Measurements from ENCODE around the gene SCAMP5. TPM values are rescaled to one million over a fixed set of nuclear protein-coding genes. Genes with fewer than 3 reads are reported as not detected.

SCAMP5 gene
- total RNA-seq, 4 donors from 2014 or later: 11.3 to 24.8 (median 15.8) TPM; not detected in 1

GRCh38 chr15:75034615-75035014, 39.3 kb downstream of the SCAMP5 start:
- no peaks in the 10 kb centered on the region for H3K27me3 ChIP-seq
- no peak overlapping the region for H3K27ac ChIP-seq
- no peaks in the 10 kb centered on the region for H3K9me3 ChIP-seq
- WGBS, 2 donors (ENCODE audit: low coverage in 1 of 2): 88 to 97% methylated on average over 4 to 8 of the region's 8 CpGs
- H3K4me3 ChIP-seq: no peak overlapping the region
- peaks cover 6 to 39% (median 15%) of the 10 kb centered on the region in 4 donors for H3K4me1 ChIP-seq
- intact Hi-C loops (cut with DNase I; ENCODE audit: low total_unique reads): no loop called here
- in situ Hi-C loops (cut with MboI; ENCODE audit: low pct_ligation_motif_present in 1 of 4, low pct_unique_long_range_greater_than_20kb in 1 of 4, low sequenced_read_pairs in 3 of 4): loop anchor here in 2 of 4 donors (5.0 to 10.0 kb wide), 2 partner anchors 168 to 170 kb away; partner anchors contain the start of gene C15orf39 (in 2 of the 2)
- TF ChIP-seq POLR2A (IDR thresholded peaks at IDR 0.05): no peak
- H3K36me3 ChIP-seq: no peaks in the 10 kb centered on the region
- DNase-seq: no peak

GRCh38 chr15:75036212-75036616, 40.9 kb downstream of the SCAMP5 start:
- Histone ChIP-seq H3K36me3 (no peaks in the 10 kb centered on the region), H3K4me3 (no peak overlapping the region), H3K27ac (peak overlapping the region in 3 of 4 donors; percentile 17 to 36 (median 19)), H3K4me1 (peaks cover 0 to 30% (median 6%) of the 10 kb centered on the region in 4 donors), H3K27me3 (no peaks in the 10 kb centered on the region), H3K9me3 (no peaks in the 10 kb centered on the region)
- DNase-seq: peak; percentile 68
- intact Hi-C loops (cut with DNase I; ENCODE audit: low total_unique reads) (no loop called here), in situ Hi-C loops (cut with MboI; ENCODE audit: low pct_ligation_motif_present in 1 of 4, low pct_unique_long_range_greater_than_20kb in 1 of 4, low sequenced_read_pairs in 3 of 4) (loop anchor here in 1 of 4 donors (10.0 kb wide), 1 partner anchor 169 kb away; the partner anchor contains the start of gene C15orf39)
- no peak for TF ChIP-seq POLR2A (IDR thresholded peaks at IDR 0.05)
- peak in 1 of 3 donors; percentile 41 for TF ChIP-seq POLR2AphosphoS5 (IDR thresholded peaks at IDR 0.05)
- TF ChIP-seq CTCF (IDR thresholded peaks at IDR 0.05): no peak
- TF ChIP-seq EP300 (IDR thresholded peaks at IDR 0.05; ENCODE audit: low read depth): no peak
- WGBS, 2 donors (ENCODE audit: low coverage in 1 of 2): 49 to 70% methylated on average over 2 of the region's 2 CpGs

- 50 to 81% methylated on average over 3 to 6 of the region's 6 CpGs for WGBS, 2 donors (ENCODE audit: low coverage in 1 of 2)
- no peak for DNase-seq
- Histone ChIP-seq H3K27ac (no peak overlapping the region), H3K27me3 (no peaks in the 10 kb centered on the region), H3K4me3 (no peak overlapping the region), H3K9me3 (no peaks in the 10 kb centered on the region), H3K4me1 (peaks cover 2 to 28% (median 13%) of the 10 kb centered on the region in 4 donors), H3K36me3 (no peaks in the 10 kb centered on the region)
- intact Hi-C loops (cut with DNase I; ENCODE audit: low total_unique reads) (no loop called here), in situ Hi-C loops (cut with MboI; ENCODE audit: low pct_ligation_motif_present in 1 of 4, low pct_unique_long_range_greater_than_20kb in 1 of 4, low sequenced_read_pairs in 3 of 4) (loop anchor here in 1 of 4 donors (10.0 kb wide), 1 partner anchor 167 kb away; the partner anchor contains the start of gene C15orf39)
- TF ChIP-seq EP300 (IDR thresholded peaks at IDR 0.05; ENCODE audit: low read depth) (no peak), POLR2AphosphoS5 (IDR thresholded peaks at IDR 0.05) (no peak), POLR2A (IDR thresholded peaks at IDR 0.05) (no peak), CTCF (IDR thresholded peaks at IDR 0.05) (no peak)
These were observed 42.3 kb downstream of the SCAMP5 start for GRCh38 chr15:75037685-75038084.

- Histone ChIP-seq H3K9me3 (no peaks in the 10 kb centered on the region), H3K4me3 (no peak overlapping the region), H3K27me3 (no peaks in the 10 kb centered on the region), H3K27ac (no peak overlapping the region), H3K4me1 (peaks cover 8 to 34% (median 18%) of the 10 kb centered on the region in 4 donors), H3K36me3 (no peaks in the 10 kb centered on the region)
- intact Hi-C loops (cut with DNase I; ENCODE audit: low total_unique reads): no loop called here
- no peak for TF ChIP-seq CTCF (IDR thresholded peaks at IDR 0.05)
- no peak for TF ChIP-seq EP300 (IDR thresholded peaks at IDR 0.05; ENCODE audit: low read depth)
- TF ChIP-seq POLR2A (IDR thresholded peaks at IDR 0.05): no peak
- TF ChIP-seq POLR2AphosphoS5 (IDR thresholded peaks at IDR 0.05): no peak
- in situ Hi-C loops (cut with MboI; ENCODE audit: low pct_ligation_motif_present in 1 of 4, low pct_unique_long_range_greater_than_20kb in 1 of 4, low sequenced_read_pairs in 3 of 4): loop anchor here in 1 of 4 donors (10.0 kb wide), 1 partner anchor 167 kb away; the partner anchor contains the start of gene C15orf39
- WGBS, 2 donors (ENCODE audit: low coverage in 1 of 2): 60 to 69% methylated on average over 1 to 3 of the region's 3 CpGs
- no peak for DNase-seq
These were observed 42.9 kb downstream of the SCAMP5 start for GRCh38 chr15:75038231-75038630.
